NOMO-1 treated with DMSO at 0.1 percent for 48 hours (cell line): ENCODE results near the gene RALGPS2.

Experiments used
- DNase-seq: peaks from one replicate; lab custom pipeline; 2025; ENCODE audit not compliant: unreplicated experiment; lab: John Stamatoyannopoulos, UW

The RALGPS2 gene

DNA sequence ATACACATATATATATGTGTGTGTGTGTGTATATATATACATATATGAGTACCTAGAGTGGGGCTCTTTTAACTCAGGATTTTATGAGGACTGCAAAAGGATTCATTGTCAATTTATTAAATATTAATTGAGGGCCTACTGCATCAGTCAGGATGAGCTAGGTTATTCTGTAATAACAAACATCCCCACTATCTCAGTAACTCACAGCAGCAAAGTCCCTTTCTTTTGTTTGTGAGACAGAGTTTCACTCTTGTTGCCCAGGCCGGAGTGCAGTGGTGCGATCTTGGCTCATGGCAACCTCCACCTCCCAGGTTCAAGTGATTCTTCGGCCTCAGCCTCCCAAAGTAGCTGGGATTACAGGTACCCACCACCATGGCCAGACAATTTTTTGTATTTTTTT lies 236.8 kb downstream of the RALGPS2 start:
- DNase-seq = no peak

- peak; percentile 25 for DNase-seq
Measured at GRCh38 chr1:178962853-178963711, 238.0 kb downstream of the RALGPS2 start.

GRCh38 chr1:178964469-178965330 lies 239.7 kb downstream of the RALGPS2 start:
- DNase-seq = no peak

GRCh38 chr1:178966312-178966711 lies 241.3 kb downstream of the RALGPS2 start:
- peak; percentile 24 for DNase-seq

- no peak for DNase-seq
Measured at GRCh38 chr1:178969226-178969987, 244.4 kb downstream of the RALGPS2 start.

- DNase-seq = no peak
Measured at GRCh38 chr1:178970184-178970583, 245.1 kb downstream of the RALGPS2 start.
